ENCODE data around the gene A3GALT2.

Gene A3GALT2

DNA sequence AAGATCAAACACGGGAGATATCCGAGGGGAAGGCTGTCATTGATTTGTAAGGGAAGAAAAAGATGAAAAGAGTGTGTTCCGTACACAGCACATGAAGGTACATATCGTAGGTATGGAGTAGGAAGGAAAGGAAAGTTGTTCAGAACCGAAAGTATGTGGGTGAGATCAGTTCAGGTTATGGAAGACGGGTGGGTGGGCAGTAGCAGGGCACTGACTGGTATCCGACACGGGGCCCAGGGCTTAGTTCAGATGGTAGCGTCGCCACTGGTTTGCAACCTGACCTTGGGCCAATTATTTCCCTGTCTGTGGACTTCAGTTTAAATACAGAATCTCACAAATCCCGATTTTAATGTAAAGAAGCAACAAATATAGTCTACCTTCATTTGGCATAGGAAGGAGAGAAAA lies 27.8 kb upstream of the A3GALT2 start:
- peak overlapping the region; percentile 71 for H3K4me3 ChIP-seq (ENCODE audit: control insufficient read depth, low read depth, low read length)
- TF ChIP-seq, protein P1, sequence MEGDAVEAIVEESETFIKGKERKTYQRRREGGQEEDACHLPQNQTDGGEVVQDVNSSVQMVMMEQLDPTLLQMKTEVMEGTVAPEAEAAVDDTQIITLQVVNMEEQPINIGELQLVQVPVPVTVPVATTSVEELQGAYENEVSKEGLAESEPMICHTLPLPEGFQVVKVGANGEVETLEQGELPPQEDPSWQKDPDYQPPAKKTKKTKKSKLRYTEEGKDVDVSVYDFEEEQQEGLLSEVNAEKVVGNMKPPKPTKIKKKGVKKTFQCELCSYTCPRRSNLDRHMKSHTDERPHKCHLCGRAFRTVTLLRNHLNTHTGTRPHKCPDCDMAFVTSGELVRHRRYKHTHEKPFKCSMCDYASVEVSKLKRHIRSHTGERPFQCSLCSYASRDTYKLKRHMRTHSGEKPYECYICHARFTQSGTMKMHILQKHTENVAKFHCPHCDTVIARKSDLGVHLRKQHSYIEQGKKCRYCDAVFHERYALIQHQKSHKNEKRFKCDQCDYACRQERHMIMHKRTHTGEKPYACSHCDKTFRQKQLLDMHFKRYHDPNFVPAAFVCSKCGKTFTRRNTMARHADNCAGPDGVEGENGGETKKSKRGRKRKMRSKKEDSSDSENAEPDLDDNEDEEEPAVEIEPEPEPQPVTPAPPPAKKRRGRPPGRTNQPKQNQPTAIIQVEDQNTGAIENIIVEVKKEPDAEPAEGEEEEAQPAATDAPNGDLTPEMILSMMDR (IDR thresholded peaks at IDR 0.05; ENCODE audit: control insufficient read depth, insufficient read depth, low read depth, low read length, missing control alignments), result no peak
- no peak for DNase-seq (ENCODE audit: low read depth)

DNA sequence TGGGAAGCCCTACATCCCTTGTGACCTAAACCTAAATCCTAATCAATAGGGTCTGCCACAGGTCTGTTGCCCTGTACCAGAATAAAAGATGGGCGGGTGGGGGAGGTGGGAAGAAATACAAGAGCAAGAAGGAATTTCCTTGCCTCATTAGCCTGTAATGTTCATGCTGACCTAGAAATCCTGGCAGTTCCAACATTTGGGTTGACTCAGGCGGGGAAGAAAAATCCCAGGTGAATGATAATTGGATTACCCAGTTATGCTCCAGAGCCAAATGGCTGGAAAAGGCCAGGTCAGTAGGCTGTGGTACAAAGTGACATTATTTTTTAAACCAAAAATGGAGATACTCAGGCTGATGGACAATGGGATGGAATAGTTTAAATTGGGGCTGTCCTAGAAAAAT lies 27.3 kb upstream of the A3GALT2 start:
- TF ChIP-seq, protein P1 (IDR thresholded peaks at IDR 0.05; ENCODE audit: control insufficient read depth, insufficient read depth, low read depth, low read length, missing control alignments), result no peak
- peak overlapping the region; percentile 71 for H3K4me3 ChIP-seq (ENCODE audit: control insufficient read depth, low read depth, low read length)
- DNase-seq (ENCODE audit: low read depth), result no peak

DNA sequence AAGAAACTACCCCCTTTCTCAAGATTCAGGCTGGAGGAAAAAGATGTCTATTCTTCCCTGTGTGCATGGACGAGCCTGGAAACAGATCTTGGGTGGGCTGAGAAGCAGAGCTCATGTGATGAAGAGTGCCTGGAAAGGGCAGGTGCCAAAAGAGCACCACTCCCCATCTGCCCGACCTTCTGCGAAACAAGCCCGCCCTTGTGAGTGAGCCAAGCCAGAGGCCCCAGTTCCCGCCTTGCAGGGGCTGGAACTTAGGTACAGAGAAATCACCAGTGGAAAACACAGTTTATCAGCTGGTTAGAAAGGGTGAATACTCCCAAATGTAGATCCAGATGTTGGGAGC lies 26.7 kb upstream of the A3GALT2 start:
- TF ChIP-seq, protein P1 (IDR thresholded peaks at IDR 0.05; ENCODE audit: control insufficient read depth, insufficient read depth, low read depth, low read length, missing control alignments), result no peak
- H3K4me3 ChIP-seq (ENCODE audit: control insufficient read depth, low read depth, low read length), result peak overlapping the region; percentile 71
- DNase-seq (ENCODE audit: low read depth), result no peak

DNA sequence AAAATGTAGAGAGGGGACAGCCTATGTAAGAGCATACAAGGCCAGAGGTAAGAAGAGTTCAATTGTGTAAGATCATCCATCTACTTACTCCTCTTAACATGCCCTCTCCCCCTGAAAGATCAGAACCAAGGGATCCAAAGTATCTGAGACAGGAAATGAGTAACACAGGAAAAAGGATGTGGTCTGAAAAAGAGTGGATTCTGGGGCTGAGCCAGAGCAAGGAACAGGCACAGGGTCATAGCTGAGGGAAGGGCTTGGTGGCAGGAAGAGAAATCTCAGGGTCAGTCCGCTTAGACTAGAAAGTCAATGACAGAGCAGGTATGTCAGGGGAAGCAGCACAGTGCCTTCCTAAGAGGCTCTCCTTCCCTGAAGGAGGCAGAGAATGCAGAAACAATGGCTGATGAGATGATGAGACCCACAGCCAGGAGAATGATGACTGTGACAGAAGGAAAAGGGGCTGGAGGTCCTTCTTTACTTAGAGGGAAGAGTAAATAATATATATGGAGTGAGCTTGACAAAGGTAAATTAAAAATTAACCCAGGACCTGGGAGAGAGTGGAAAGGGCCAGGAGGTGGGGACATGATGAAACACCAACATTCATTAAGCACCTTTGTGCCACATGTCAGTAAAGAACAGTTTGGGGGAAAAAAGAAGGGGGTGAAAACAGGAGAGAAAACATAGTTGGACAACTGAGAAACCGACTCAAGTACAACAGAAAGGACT lies 26.2 kb upstream of the A3GALT2 start:
- no peak for DNase-seq (ENCODE audit: low read depth)
- peak overlapping the region; percentile 71 for H3K4me3 ChIP-seq (ENCODE audit: control insufficient read depth, low read depth, low read length)
- TF ChIP-seq, protein P1 (IDR thresholded peaks at IDR 0.05; ENCODE audit: control insufficient read depth, insufficient read depth, low read depth, low read length, missing control alignments), result no peak

- H3K4me3 ChIP-seq (ENCODE audit: control insufficient read depth, low read depth, low read length), result peak overlapping the region; percentile 14
- TF ChIP-seq, protein P1 (IDR thresholded peaks at IDR 0.05; ENCODE audit: control insufficient read depth, insufficient read depth, low read depth, low read length, missing control alignments), result no peak
- DNase-seq (ENCODE audit: low read depth), result no peak
Measured at GRCh38 chr1:33346533-33346926, 25.6 kb upstream of the A3GALT2 start.

DNA sequence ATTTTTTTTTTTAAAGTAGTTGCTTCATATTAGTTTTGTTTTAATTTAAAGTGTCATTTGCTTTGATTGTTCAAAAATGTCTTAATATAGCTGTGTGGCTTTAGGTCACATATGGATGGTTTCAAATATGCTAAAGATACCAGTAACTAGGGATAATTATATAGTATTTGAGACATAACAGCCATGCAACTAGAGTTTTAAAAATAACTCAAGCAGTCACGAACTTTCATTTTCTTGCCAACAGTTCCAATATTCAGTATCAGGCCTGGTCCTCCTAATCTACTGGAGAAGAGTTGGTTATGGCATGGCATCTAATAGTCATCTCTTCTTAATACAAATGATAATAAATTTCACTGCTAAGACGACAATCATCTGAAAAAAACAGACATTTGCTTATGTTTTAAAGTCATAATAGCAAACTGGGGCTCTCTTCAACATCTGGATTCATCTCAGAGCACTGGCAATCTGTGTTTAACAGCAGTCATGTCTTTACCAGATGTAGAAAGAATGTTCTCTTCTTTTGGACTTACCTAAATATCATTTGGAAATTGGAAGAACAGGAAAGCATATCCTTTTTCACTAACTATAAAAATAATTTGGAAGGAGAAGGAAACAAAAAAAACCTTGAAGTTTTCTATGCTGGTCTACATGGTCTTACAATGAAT lies 24.1 kb upstream of the A3GALT2 start:
- TF ChIP-seq, protein P1 (IDR thresholded peaks at IDR 0.05; ENCODE audit: control insufficient read depth, insufficient read depth, low read depth, low read length, missing control alignments), result no peak
- DNase-seq (ENCODE audit: low read depth), result no peak
- no peak overlapping the region for H3K4me3 ChIP-seq (ENCODE audit: control insufficient read depth, low read depth, low read length)

All from AG09309 (cell line).